G401.6 (cell line): ENCODE measurements around the gene EIF3F.

Source experiments
- FAIRE-seq: peaks from 2 replicates; lab custom pipeline; 2012; peaks lifted over from hg19 to GRCh38; lab: Jason Lieb, UNC

The EIF3F gene

DNA sequence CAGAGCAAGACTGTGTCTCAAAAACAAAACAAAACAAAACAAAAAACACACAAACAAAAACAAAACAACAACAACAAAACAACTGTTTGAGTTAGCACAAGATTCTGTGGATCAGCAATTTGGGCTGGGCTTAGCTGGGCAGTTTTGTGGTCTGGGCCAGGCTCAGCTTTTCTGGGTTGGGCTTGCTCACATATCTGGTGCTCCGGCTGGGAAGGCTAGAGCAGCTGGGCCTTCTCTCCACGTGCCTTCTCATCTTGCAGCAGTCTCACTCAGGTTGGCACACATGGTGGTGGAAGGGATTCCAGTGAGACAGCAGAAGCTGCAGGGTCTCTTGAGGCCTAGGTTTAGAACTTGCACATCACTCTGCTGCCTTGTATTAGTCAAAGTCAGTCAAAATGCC is 35.7 kb downstream of the EIF3F start:
- FAIRE-seq: no peak

DNA sequence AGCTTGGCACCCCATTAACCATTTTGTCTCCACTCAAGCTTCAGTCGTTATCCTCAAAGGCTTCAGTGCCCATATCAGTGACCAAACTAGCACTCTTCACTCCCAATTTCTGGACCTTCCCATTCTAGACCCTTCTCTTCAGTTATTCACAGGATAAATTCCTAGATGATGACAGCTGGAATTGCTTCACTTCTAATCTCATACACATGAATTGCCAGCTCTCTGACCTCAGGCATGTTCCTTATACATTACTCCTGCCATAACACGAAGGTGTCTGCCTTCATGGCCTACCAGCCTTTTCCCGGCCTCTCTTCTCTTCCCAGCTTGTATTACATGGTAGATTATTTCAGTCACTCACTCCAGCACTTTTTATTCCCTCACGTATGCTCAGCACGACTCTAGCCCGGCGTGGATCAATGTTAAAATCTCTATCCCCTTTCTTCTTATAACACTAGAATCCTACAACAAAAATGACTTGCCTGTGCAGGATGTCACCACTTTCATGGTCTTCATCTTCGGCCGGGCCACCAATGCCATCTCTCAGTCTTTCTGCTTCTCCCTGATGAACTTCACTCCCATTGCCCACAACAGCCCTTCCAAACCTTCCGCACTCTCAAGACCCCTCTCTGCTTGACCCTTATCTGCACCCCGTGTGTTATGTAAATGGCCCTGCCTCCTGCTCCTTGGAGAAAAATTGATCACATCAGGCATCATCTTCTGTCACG is 36.9 kb downstream of the EIF3F start:
- no peak for FAIRE-seq

DNA sequence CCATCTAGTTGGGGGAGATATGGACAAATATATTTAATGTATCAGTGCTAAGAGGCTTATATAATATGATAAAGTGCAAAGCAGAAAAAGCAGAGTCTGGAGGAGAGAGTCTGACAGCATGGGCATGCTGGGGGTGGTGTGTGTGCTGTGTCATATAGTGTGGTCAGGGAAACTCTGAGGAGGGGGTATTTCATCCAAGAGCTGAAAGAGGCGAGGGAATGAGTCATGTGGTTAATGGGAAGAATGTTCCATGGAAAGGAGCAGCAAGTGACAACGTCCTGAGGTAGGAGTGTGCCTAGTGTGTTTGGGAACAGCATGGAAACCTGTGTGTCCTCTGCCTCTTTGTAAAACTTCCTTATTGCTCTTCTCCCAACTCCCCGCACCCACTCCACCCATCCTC is 38.0 kb downstream of the EIF3F start:
- no peak for FAIRE-seq

DNA sequence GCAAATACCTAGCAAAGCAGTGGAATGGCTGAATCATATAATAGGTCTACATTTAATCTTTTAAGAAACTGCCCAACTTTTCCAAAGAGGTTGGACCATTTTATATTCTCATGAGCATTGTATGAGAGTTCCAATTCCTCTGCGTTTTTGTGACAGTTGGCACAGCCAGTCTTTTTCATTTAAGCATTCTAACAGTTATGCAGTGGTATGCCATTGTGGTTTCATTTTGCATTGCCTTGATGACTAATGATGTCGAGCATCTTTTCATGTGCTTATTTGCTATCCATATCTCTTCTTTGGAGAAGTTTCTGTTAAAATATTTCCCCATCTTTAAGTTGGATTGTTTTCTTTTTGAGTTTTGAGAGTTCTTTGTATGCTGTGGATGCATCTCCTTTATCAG is 38.7 kb downstream of the EIF3F start:
- no peak for FAIRE-seq

DNA sequence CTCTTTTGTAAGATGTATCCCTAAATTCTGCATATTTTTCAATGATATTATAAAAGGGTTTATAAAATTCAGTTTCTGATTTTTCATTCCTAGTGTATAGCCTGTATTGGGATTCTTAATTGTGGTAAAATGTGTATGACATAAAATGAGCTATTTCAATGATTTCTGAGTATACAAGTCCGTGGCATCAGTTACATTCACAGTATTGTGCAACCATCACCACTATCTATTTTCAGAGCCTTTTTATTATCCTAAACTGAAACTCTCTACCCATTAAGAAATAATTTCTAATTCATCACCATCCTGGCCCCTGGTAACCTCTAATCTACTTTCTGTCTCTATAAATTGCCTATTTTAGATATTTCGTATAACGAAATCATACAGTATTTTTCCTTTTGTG is 39.8 kb downstream of the EIF3F start:
- FAIRE-seq: no peak

DNA sequence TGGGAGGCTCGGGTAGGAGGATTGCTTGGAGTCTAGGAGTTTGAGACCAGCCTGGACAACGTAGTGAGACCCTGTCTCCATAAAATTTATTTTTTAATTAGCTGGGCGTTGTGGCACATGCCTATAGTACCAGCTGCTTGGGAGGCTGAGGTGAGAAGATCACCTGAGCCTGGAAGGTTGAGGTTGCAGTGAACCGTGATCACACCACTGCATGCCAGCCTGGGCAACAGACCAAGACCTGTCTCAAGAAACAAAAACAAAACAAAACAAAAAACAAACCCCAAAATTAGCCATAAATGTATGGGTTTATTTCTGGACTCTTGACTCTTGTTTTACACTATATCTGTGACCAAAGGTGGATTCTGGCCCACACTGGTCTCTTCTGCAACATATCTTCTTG is 41.6 kb downstream of the EIF3F start:
- FAIRE-seq: no peak

DNA sequence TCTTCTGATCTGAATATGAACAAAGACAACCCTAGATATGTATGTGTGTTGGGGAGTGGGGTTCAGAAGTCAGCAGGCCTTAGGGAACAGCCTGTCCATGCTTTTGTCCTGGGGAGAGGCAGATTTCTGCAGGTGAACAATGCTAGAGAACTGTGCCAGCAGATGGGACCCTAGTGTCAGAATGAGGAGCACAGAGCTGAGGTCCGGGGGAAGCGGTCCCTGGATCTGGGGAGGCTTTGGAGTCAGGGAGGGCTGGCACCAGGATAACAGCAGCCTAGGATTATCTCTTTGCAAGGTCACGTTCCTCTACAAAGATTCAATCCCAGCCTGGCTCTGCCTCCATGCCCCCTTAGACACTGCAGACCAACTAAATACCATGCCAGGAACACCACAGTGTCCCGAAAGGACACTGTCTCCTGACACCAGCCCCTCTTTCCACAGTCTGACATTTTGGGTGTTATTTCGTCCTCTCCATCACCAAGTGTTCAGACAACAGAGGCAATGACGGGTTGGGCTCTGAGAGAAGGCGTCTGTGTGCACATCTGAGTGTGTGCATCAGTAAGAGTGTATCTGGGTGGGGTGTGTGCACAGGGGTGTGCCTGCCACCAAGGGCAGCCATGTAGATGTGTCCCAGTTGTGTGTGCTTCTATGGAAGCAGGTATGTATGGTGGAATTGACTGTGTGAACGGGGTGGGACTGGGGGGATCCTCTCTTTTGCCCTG is 43.5 kb downstream of the EIF3F start:
- no peak for FAIRE-seq

DNA sequence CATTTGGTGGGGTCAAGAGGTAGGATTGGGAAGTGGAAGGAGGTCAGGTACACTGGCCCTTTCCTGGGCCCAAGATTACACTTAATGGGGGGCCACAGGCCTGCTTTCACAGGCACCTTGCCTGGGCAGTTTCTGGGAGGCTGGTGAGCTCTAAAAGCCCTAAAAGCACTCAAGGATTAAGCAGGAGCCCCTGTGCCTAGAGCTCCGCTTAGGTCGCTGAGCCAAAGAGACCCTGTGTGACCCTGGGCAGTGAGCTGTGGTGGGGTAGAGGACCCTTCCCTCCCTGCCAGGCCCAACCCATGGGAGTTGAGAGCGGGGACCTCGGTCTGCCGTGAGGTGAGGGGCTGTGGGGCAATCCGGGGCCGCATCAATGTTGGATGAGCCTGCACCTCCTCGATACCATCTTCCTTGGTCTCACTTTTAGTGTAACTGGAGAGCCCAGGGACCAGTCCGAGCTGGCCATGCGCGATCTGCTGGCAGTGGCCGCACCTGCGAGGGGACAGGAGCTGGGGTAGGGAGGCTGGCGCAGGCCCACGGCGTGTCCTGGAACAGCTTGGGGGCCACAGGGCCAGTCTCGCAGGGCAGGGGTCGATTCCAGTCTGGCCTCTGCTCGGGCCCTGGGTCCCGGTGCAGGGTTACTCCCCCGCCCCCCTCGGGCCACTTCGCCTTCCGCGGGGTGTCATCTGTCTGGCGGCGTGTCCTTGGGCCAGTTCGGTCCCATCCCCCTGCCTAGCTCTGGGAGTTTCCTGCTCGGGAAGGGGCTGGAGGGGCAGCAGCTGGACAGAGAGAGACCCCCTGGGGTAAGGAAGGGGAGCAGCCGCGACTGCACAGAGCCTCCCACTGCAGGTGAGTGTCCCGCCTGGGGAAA is 44.3 kb downstream of the EIF3F start:
- no peak for FAIRE-seq

DNA sequence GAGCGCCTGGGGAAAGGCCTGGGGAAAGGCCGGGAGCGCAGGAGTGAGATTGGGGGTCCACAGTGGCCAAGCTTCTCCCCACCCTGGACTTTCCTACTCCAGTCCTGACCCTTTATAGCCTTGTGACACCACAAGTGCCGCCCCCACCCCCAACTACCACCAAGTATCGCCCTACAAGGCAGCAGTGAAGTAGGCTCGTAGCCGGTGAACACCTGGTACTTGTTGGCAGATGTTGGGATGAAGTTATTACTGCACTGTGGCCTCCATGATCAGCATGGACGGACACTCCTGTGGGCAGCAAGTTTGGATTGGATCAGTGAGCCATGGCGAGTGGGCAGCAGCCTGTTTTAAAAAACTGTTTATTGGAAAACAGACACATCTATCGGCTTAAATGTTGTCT is 45.0 kb downstream of the EIF3F start:
- FAIRE-seq: no peak

DNA sequence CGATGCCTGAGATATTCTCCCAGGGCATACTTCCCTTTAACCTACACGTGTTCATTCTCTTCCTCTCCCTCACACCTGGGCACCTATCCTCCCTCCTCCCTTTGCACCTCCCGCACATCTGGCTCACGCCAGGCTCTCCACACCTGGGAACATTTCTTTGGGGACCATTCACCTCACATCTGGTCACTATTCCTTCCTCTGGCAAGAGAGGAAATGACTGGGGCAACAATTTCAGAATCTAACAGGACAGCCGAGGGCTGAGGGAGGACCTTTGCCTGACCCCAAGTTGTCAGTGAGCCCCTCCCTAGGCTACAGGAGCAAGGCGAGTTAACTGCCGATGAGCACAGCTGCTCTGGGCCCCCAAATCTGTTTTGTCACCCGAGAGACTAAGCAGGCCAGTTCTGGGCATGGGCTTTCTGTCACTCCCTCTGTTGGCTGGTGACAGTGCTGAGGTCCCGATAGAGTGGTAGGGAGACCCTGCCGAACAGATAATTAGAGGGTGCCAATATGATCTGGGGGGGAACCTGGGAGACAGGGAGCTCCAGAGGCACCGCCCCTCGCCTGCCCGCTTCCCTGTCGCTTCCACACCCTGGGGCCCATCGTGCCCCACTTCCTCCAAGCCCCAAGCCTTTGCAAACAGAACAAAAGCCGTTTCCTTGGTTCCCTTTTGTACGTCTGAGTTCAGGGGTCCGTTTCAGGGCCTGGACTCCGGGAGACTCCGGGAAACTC is 45.6 kb downstream of the EIF3F start:
- no peak for FAIRE-seq

DNA sequence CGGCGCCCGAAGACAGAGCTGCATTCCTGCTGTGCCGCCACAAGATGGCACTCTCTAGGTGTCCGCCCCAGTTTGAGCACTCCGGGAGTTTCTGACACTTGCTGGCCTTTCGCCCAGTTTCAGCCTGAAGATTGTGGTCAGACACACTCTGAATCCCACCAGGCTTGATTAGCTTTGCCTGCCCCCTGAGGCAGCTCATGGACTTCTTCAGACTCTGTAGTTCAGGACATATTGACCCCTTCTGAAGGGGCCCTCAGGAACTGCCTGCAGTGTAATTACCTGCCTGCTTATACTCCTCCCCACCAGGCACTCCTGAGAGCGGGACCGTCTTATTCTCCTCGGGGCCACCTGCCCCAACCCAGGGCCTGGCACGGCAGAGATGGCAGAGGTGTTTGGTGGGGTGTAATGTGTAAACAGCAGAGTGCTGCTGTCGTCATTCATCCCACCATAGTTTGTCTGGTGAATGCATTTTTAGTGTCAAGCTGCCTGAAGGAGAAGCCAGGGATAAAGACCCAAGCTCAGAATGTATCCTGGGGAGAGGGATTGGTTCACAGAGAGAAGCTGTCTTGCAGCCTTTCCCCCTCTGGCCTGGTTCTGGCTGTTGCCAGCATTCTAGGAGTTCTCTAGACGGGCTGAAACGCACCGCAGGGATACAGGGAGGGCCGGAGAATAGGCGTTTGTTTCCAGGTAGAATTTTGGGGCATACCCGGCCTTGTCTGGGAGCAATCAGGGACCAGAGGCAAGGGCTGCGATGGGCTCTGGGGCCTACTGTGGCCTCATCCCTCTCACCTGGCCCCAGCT is 46.4 kb downstream of the EIF3F start:
- FAIRE-seq: peak; percentile 67

DNA sequence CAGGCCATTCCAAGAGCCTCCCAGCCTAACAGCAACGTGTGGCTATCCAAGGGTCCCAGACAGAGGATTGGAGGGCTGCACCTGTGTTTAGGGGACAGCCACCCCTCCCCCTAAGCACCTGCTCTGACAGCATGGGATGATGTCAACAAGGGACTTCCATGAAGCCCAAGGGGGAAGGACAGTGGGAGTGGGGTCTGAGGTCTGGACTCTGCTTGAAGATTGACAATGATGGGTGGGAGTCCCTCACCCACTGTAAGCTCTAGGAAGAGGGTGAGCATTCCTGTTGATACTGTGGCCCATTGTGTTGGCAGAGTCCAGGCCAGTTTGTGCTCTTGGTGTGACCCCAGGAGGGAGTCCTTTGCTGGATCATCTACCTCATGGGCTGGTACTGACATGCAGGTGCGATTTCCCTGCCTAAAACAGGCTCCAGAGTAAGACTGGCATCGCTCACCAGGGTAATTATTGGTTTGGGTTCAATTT is 47.0 kb downstream of the EIF3F start:
- no peak for FAIRE-seq

DNA sequence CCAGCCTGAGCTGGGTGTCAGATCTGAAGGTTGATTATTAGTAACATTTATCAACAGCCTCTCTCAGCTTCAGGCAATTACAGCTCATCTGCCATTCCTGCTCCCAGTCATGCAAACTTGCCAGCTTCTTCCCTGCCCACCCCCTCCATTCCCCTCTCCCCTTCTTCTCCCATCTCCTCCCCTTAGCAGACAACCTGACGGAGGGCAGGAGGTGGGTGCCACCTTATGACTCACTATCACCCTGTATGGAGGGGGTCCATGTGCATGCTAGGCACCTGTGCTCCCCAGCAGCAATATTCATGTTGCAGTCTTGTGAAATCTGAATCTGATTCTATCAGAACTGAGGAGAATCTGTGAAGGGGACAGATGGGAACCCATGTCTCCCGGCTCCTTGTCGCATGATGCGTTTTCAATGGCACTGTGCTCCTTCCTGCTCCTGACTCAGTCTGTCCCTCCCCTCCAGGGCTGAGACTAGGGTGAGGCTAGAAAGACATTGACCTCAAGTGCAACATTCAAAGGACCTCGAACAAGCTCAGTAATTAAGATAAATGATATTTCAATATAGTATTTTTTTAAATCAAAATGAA is 47.6 kb downstream of the EIF3F start:
- no peak for FAIRE-seq

DNA sequence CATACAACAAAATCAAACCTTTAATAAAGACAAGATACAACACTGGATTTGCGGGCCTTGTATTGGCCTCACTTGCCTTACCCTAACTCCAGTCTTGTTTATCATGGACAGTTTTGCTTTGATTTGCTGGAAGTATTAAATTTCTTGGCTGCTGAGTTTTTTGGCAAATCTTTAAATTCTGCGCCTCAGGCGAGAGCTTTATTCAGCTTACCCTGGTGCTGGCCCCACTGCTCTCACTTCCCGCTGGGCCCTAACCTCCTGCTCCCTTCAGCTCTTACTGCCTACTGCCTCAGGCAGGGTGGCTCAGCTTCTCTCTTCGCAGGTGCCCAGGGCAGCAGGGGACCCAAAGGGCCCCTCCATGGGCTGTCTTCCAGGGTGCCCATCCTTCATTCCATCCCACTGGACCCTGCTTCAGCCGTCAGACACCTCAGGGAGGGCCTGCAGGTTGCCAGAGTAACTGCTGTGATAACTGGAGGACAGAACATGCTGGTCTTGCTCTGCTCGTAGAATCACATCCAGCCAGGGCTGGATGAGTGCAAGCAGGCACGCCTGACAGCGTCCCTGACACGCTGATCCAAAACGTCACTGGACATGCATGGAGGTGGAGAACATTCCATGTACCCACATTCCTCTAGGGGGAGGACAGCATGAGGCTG is 48.2 kb downstream of the EIF3F start:
- FAIRE-seq: no peak

DNA sequence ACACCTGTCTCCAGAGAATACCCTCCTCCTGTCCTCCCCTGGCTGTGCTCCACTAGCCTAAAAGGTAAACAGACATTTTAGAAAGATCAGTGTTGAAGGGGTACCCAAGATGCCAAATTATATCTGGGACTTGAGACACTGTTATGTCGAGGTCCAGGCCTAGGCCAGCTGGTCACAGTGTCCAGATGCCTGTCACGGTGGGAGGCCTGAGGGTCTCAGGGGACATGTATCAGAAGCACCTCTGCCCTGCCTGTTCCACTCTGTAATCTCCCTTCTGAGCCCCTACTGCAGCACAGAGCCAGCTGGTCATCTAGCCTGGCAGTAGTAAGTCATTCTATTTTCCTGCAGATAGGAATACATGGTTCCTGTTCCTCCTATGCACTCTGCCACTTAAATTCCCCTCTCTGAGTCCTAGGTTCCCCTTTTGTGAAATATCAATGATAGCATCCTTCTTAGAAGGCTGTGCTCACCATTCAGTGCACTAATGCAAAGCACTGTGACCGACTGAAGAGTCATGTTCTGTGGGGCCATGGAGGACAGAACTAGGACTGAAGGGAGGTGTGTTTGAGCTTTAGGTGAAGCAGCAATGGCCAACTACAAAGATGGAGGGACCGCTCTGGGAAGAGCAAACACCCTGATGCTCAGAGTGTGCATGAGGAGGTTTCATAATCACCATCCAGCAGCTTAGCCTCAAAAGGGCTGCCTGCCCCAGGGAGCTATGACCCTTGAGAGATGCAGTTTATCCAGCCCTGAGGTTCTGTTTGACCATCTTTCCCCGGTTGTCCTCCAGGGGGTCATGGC is 49.1 kb downstream of the EIF3F start:
- no peak for FAIRE-seq

DNA sequence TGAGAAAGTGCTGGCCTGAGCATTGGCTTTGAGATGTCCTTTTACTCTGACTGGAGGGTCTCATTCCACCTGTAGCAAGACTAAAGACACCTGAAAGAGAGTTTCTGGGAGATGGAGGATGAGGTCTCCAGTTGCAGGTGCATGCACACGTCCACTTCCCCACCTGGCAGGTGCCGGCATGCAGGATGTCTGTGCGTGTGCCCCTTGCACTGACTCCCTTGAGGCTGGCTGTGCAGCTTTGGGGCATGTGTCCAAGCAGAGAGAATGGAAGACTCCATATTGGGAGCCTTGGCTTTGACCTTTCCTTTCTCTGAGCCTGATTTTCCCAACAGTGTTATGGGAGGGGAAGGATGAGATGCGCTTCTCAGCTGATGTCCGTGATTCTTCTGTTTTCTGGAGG is 49.8 kb downstream of the EIF3F start:
- no peak for FAIRE-seq

DNA sequence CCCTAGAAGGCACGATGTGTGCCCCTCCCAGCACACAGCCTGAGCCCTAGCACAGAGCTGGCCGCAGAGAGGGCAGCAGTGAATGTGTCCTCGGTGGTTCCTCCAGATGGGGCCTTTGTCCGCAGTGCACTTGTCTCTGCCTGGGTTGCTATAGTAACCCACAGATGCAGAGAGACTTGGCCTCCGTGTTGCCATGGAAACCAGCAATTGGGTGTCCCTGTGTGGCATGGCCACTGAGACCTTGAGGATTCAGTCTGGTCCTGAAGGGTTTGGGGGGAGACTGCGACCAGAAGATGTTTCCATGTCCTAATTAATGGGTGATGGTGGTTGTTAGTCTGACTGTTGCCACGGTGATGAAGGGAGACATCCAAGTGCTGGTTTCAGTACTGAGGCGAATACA is 51.3 kb downstream of the EIF3F start:
- FAIRE-seq: no peak

DNA sequence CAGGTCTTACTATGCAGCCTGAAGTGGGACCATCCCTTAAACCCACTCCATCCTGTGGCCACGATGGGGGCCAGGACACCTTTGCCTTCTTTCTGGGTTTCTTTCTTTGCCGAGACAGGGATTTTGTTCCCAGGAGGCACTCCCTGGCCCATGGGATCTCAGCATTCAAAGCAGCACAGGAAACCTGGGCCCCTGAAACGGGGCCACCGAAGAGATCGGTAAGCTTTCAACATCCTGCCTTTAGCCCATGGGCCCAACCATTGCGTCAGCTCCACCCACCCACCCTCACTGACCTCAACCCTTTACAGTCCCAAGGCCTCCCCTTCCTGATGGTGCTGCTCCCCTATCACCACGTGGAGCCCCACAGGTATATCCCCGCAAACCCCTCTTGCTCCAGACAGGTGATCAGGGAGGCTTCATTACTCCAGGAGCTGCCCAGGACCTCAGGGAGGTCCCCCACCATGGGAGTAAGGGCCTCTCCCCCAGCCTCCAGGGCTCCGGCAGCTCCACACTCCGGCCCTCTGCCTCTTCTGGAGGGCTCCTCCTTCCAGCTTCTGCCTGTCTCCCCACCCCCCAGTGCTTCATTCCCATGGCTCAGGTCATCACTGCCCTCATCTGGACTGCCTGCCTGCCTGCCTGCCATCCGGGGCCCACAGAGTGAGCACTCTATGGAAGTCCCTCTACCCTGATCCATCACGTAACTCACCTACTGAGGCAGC is 51.8 kb downstream of the EIF3F start:
- no peak for FAIRE-seq
